GM19397 (cell line): ENCODE measurements around the gene MTAP.
A peak's percentile ranks its signal among the peaks of the same experiment; 100 is the strongest.

Experiments
- ATAC-seq: cut with Tn5 transposase; IDR thresholded peaks from one replicate; pipeline ENCODE4 v1.9.1; 2021; ENCODE audit warnings: mild to moderate bottlenecking, moderate library complexity; ENCODE audit not compliant: unreplicated experiment

MTAP gene

GRCh38 chr9:21804331-21804730 is 1.9 kb downstream of the MTAP start:
- ATAC-seq: no peak

GRCh38 chr9:21804791-21805190 is 2.4 kb downstream of the MTAP start:
- ATAC-seq: no peak

DNA sequence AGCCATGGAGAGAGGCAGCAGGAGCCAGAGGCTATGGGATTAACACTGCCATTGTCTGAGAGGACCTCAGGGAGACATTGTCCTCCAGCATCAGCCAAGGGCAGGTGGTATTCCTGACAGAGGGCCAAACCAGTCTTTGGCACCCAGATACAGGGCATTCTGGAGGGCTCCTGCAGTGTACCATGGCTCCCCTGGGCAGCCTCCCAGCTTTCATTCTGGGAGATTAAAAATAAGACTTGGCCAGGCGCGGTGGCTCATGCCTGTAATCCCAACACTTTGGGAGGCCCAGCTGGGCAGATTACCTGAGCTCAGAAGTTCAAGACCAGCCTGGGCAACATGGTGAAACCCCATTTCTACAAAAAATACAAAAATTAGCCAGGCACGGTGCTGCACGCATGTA is 4.2 kb downstream of the MTAP start:
- ATAC-seq: no peak

GRCh38 chr9:21810388-21810787 is 8.0 kb downstream of the MTAP start:
- ATAC-seq: no peak

DNA sequence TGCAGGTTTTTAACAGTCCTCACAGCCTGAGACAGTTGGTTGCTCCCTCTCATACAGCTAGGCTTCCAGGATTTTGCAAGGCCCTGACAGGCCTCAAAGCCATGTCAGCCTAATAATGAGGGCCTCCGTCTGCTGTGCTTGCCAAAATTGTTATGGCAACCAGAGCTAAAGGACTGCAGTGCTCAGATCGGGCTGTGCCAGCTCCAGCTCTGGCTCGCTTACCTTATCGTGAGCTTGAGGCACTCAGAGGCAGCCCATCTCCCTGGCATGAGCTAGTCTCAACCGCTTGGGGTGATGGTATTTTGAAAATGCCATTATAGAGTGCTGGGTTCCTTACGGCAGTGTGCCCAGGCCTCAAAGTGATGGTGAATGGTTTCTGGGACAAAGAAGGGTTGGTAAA is 8.4 kb downstream of the MTAP start:
- no peak for ATAC-seq

DNA sequence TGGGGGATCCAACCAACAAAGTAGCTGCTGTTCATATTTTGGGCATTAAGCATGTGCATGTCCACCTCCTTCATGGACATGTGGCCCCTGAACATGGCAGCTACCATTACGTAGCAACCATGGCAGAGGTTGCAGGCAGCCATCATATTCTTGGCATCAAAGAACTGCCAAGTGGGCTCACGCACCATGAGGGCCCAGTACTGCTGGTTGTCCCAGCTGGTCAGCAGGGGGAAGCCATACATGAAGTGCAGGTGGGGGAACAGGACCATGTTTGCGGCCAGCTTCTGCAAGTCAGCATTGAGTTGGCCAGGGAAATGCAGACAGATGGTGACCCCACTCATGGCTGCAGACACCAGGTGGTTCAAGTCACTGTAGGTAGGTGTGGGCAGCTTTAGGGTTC is 9.5 kb downstream of the MTAP start:
- no peak for ATAC-seq

GRCh38 chr9:21812415-21812814 is 10.0 kb downstream of the MTAP start:
- ATAC-seq: no peak

- peak; percentile 54 for ATAC-seq
Measured at GRCh38 chr9:21812946-21813568, 10.6 kb downstream of the MTAP start.

DNA sequence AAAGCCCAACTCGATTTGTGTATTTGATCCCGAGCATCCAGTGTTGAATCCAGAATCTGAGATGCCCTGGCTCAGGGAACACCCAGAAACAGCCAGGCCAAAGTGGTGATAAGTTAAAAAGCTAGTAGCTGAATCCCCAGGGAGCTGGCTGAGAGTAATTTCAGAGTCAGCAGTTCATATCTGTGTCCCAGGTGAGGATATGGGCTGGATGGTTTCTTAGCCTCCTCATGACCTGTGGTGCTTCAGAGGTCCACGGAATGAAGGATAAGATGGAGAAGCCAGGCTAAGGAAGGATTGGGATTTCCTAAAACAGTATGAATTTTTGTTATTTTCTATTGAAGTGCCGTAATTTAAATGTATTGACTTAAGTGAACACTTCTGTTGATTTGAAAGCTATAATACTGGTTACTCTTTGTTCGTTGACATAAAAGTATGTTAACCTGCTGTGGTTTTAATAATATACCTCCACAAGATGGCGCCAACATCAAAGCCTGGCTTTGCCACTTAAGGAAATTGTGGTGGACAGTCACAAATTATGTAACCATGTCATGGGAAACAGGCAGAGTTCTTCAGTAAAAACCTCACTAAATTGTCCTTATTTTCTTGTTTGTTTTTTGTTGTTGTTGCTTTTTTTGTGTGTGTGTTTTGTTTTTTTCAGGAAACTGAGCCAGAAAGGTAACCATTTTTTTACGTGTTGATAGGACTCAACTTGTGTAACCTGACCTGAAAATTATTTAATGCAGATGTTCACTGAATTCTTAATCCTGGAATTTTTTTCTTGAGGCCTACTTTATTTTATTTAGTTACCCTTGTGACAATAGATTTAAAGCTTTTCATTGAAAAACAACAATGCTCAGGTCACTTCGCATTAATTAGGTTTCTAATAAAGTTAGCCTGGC is 11.4 kb downstream of the MTAP start:
- ATAC-seq: peak; percentile 45

GRCh38 chr9:21815643-21816042 is 13.2 kb downstream of the MTAP start:
- ATAC-seq: no peak

- ATAC-seq: no peak
Measured at GRCh38 chr9:21817176-21817575, 14.7 kb downstream of the MTAP start.

GRCh38 chr9:21825637-21826036 is 23.2 kb downstream of the MTAP start:
- ATAC-seq: no peak

- ATAC-seq: no peak
Measured at GRCh38 chr9:21828853-21829410, 26.5 kb downstream of the MTAP start.

- ATAC-seq: no peak
Measured at GRCh38 chr9:21830589-21830988, 28.2 kb downstream of the MTAP start.

DNA sequence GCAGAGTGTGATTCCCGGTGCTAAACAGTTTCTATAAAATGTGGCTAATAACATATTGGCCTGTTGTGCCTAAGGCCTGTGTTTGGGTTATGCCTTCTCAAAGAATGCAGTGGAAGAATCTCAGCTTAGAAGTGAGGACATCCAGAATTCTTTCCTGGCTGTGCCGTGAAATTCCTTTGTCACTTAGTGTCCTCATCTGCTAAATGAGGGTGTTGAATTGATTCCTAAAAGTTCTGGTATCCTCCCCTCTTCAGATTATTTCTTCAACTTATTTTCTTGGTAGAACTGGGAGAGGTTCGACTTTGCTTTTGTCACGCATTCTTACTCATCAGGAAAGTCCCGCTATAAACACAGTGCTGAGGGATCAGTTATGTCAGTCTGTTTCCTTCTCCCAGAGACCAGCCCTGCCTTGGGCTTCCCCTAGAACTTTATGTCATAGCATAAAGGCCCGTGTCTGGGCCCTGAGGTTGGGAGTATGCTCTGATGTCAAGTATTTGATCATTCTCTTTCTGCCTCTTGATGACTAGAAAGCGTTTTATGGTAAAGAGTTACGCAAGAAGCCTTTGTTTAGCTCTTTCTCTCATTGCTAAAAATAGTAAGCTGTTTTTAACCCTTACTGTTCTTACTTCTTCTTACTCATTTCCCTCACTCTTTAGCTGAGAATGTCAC is 29.5 kb downstream of the MTAP start:
- peak; percentile 66 for ATAC-seq

DNA sequence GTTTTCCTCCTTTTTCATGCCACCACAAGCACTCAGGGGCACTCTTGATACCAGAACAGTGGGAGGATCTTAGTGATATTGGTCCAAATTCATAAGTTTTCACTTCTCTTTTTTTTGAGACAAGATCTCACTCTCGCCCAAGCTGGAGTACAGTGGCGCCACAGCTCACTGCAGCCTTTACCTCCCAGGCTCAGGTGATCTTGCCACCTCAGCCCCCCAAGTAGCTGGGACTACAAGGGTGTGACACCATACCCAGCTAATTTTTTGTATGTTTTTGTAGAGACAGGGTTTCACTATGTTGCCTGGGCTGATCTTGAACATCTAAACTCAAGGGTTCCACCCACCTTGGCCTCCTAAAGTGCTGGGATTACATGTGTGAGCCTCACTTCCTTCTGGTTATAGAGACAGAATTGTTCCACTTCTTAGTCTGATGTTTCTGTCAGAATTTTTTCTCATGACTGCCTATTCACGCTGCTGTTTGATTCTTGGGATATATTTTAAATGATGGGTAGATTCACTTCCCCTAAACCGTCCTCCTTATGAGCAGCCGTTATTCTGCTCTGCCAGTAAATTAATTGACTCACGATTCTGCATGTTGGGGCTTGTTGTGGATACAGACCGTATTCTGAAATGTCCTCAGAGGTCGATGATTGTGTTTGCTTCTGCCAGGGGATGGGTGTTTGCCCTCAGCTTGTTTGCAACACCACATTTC is 30.8 kb downstream of the MTAP start:
- ATAC-seq: peak; percentile 82

GRCh38 chr9:21835121-21835520 is 32.7 kb downstream of the MTAP start:
- ATAC-seq: no peak

GRCh38 chr9:21836437-21837161 is 34.2 kb downstream of the MTAP start:
- ATAC-seq: no peak

DNA sequence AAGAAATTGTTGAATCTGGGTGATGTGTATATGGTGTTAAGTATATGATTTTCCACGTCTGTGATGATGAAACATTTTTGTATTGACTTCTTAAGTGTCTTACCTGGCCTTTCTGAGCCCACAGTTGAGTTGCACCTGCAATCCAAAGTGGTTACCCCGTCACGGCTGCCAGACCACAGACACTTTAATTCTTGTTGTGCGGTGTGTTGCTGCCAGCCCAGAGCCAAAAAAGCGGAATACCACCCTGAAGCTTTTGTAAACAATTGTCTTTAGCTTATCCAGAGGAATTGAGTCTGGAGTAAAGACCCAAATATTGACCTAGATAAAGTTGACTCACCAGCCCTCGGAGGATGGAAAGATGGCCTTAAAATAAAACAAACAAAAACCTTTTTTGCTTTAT is 35.1 kb downstream of the MTAP start:
- no peak for ATAC-seq

- no peak for ATAC-seq
Measured at GRCh38 chr9:21840647-21841046, 38.2 kb downstream of the MTAP start.
